ENCODE results near the gene C4A. TPM values are rescaled to one million over a fixed set of nuclear protein-coding genes. Genes with fewer than 3 reads are reported as not detected.
"Not testable (repeated sequence)": the region's sequence is repeated elsewhere in the genome, so short reads cannot be mapped to it uniquely, and the experiment has no call there.

C4A gene
- total RNA-seq, 4 donors from 2014 or later: 5.6 to 10.4 (median 7.4) TPM

DNA sequence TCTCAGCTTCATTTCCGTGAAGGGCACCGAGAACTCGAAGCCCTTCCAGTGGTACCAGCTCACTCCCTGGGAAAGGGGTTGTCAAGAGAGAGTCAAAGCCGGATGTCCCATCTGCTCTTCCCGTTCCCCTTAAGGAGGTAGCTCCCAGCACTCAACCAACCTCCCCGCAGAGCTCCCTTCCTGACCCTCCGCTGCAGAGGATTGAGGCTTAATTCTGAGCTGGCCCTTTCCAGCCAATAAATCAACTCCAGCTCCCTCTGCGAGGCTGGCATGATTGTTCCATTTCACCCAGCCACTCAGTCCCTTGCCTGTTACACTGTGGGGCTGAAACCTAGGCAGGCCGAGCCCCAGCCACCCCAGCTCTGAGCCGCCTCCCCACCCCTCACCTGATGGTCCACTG is 59.5 kb downstream of the C4A start:
- WGBS, 2 donors: 60 to 77% methylated on average over 1 to 6 of the region's 10 CpGs
- intact Hi-C loops (cut with DNase I; ENCODE audit: low total_unique reads): not testable (repeated sequence)

DNA sequence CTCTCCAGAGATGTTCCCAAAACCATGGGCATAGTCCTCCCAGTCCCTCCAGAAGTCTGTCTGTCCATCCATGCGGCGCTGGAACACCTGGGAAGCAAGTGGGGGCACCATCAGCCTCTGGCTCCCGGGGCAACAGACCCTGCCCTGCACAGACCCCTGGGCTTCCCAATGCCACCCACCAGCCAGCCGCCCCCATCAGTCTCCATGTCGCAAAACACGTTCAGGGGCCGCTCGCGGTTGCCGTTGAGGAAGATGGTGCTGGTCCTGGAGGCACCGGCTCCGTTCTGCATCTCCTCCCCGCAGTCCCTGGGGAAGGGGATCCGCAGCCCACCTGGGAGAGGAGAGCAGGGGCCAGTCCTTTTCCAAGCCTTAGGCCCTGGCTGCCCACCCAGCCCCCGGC is 60.4 kb downstream of the C4A start:
- DNase-seq (ENCODE audit: low spot score in 2 of 2); intact Hi-C loops (cut with DNase I; ENCODE audit: low total_unique reads); H3K4me3 ChIP-seq (ENCODE audit: low read depth, poor library complexity, severe bottlenecking): not testable (repeated sequence)
- WGBS, 2 donors: 97 to 99% methylated on average over 6 to 11 of the region's 15 CpGs

More for the DNA sequence above, 59.5 kb downstream of the C4A start:
- not testable (repeated sequence) for H3K4me3 ChIP-seq (ENCODE audit: low read depth, poor library complexity, severe bottlenecking); DNase-seq (ENCODE audit: low spot score in 2 of 2)

- H3K4me3 ChIP-seq (ENCODE audit: low read depth, poor library complexity, severe bottlenecking); DNase-seq (ENCODE audit: low spot score in 2 of 2); intact Hi-C loops (cut with DNase I; ENCODE audit: low total_unique reads): not testable (repeated sequence)
- 90 to 94% methylated on average over 14 to 17 of the region's 31 CpGs for WGBS, 2 donors
These were observed 61.9 kb downstream of the C4A start for GRCh38 chr6:32043589-32044380.

DNA sequence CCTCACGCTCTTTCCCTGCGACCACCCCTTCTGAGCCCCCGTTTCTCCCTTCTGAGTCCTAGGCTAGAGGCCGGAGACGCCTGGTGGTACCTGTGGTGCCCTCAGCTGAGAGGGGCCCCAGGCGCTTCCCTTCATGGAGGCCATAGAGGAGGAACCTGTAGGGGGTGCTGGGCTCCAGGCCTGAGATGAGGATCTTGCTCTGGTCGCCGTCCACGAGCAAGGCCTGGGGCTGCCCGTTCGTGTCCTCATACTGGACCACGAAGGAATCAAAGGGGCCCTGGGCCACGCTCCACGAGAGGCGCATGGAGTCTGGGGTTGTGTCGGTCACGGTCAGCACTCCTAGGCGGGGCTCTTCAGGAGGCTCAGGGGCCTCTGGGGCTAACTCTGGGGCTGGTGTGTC is 63.1 kb downstream of the C4A start:
- DNase-seq (ENCODE audit: low spot score in 2 of 2); intact Hi-C loops (cut with DNase I; ENCODE audit: low total_unique reads); H3K4me3 ChIP-seq (ENCODE audit: low read depth, poor library complexity, severe bottlenecking): not testable (repeated sequence)
- 81 to 90% methylated on average over 7 to 10 of the region's 18 CpGs for WGBS, 2 donors

- 62 to 68% methylated on average over 18 to 22 of the region's 22 CpGs for WGBS, 2 donors
- no peak overlapping the region for H3K4me3 ChIP-seq (ENCODE audit: low read depth, poor library complexity, severe bottlenecking)
- DNase-seq (ENCODE audit: low spot score in 2 of 2): peak in 1 of 2 donors; percentile 32
- intact Hi-C loops (cut with DNase I; ENCODE audit: low total_unique reads): no loop called here
- TF ChIP-seq POLR2A (IDR thresholded peaks at IDR 0.05): no peak
- TF ChIP-seq, protein P1, sequence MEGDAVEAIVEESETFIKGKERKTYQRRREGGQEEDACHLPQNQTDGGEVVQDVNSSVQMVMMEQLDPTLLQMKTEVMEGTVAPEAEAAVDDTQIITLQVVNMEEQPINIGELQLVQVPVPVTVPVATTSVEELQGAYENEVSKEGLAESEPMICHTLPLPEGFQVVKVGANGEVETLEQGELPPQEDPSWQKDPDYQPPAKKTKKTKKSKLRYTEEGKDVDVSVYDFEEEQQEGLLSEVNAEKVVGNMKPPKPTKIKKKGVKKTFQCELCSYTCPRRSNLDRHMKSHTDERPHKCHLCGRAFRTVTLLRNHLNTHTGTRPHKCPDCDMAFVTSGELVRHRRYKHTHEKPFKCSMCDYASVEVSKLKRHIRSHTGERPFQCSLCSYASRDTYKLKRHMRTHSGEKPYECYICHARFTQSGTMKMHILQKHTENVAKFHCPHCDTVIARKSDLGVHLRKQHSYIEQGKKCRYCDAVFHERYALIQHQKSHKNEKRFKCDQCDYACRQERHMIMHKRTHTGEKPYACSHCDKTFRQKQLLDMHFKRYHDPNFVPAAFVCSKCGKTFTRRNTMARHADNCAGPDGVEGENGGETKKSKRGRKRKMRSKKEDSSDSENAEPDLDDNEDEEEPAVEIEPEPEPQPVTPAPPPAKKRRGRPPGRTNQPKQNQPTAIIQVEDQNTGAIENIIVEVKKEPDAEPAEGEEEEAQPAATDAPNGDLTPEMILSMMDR (IDR thresholded peaks at IDR 0.05): no peak
These were observed 64.1 kb downstream of the C4A start for GRCh38 chr6:32045811-32046449.

- WGBS, 2 donors: 22 to 24% methylated on average over 12 to 14 of the region's 14 CpGs
- DNase-seq (ENCODE audit: low spot score in 2 of 2): peak in 1 of 2 donors; percentile 28
- no peak for TF ChIP-seq POLR2A (IDR thresholded peaks at IDR 0.05)
- TF ChIP-seq, protein P1 (IDR thresholded peaks at IDR 0.05): no peak
- intact Hi-C loops (cut with DNase I; ENCODE audit: low total_unique reads): no loop called here
- no peak overlapping the region for H3K4me3 ChIP-seq (ENCODE audit: low read depth, poor library complexity, severe bottlenecking)
These were observed 64.7 kb downstream of the C4A start for GRCh38 chr6:32046450-32047083.

GRCh38 chr6:32047084-32047478 is 65.2 kb downstream of the C4A start:
- intact Hi-C loops (cut with DNase I; ENCODE audit: low total_unique reads): no loop called here
- 18 to 27% methylated on average over 11 of the region's 11 CpGs for WGBS, 2 donors
- H3K4me3 ChIP-seq (ENCODE audit: low read depth, poor library complexity, severe bottlenecking): no peak overlapping the region
- peak; percentile 68 to 93 for DNase-seq (ENCODE audit: low spot score in 2 of 2)
- TF ChIP-seq, protein P1 (IDR thresholded peaks at IDR 0.05): no peak
- TF ChIP-seq POLR2A (IDR thresholded peaks at IDR 0.05): no peak

Measured in lower leg skin (tissue), 4 donors.